K562 (cell line): ENCODE data around the gene PDIA5. TPM values are rescaled to one million over a fixed set of nuclear protein-coding genes. Genes with fewer than 3 reads are reported as not detected.

Experiments used
- ATAC-seq: fragments of 200-7000 bp; cut with Tn5 transposase; 3 replicates; pipeline ENCODE4 v1.9.1; 2020; ENCODE audit warnings: moderate library complexity
- BruUV-seq: library from RNA; stranded (reverse); fragments of 400-500 nt; replicated peaks from 2 replicates; lab custom pipeline; 2021; lab: Mats Ljungman, UMichigan
- CTCF ChIA-PET: fragments of 300-600 bp; formaldehyde crosslinking; extraction: SDS; loops from one replicate; lab custom pipeline; 2021; ENCODE audit warnings: low intra/inter-chr PET ratio; lab: Yijun Ruan, JAX
- POLR2A ChIA-PET: fragments of 300-600, 350-650 bp; sonication (Branson Sonifier 250); formaldehyde crosslinking; extraction: SDS; loops from one replicate; lab custom pipeline; 2021; ENCODE audit warnings: antibody characterized with exemption, inconsistent platforms; lab: Yijun Ruan, JAX
- DNase-seq, 4 experiments: peaks; one replicate each; pipeline versions ENCODE4 v3.0.0 to v3.0.0-alpha.2; 2011 to 2018; ENCODE audit warnings: low spot score in 3 of 4, mixed read lengths in 3 of 4; ENCODE audit errors: extremely low read depth in 1 of 4
- FAIRE-seq: peaks from 2 replicates; lab custom pipeline; 2011; peaks lifted over from hg19 to GRCh38; lab: Jason Lieb, UNC
- H2AFZ ChIP-seq: 2 replicates; pipeline ENCODE4 v1.6.0; 2011; ENCODE audit warnings: low read depth, low read length, control low read depth, inconsistent platforms
- H3K27ac ChIP-seq: fragments of 200-600 bp; 3 replicates; pipeline ENCODE4 v1.8.0; 2011; ENCODE audit warnings: low read depth, mild to moderate bottlenecking, control low read depth, inconsistent platforms, low read length, moderate library complexity, mixed read lengths; ENCODE audit errors: extremely low read depth
- H3K27me3 ChIP-seq, 2 experiments: fragments of 300-600 bp in 1 of 2; 2 replicates in 1 of 2; 3 replicates in 1 of 2; pipeline versions ENCODE4 v1.6.0 to v1.8.0; 2011; ENCODE audit warnings: inconsistent platforms in 2 of 2, low read length in 2 of 2, mild to moderate bottlenecking in 1 of 2, mixed read lengths in 1 of 2, moderate library complexity in 1 of 2; ENCODE audit not compliant: control insufficient read depth in 2 of 2, insufficient read depth in 2 of 2
- H3K36me3 ChIP-seq: fragments of 300-600 bp; 3 replicates; pipeline ENCODE4 v1.8.0; 2011; ENCODE audit warnings: mild to moderate bottlenecking, low read length, inconsistent platforms; ENCODE audit not compliant: control insufficient read depth, insufficient read depth
- H3K4me1 ChIP-seq, 2 experiments: fragments of 200-600 bp in 1 of 2; replicated peaks in 1 of 2; 2 replicates in 1 of 2; 3 replicates in 1 of 2; pipeline versions ENCODE4 v1.5.1 to v1.8.0; 2011; ENCODE audit warnings: inconsistent platforms in 2 of 2, low read length in 2 of 2, mild to moderate bottlenecking in 1 of 2, mixed read lengths in 1 of 2, moderate library complexity in 1 of 2; ENCODE audit not compliant: control insufficient read depth in 2 of 2, insufficient read depth in 2 of 2
- H3K4me2 ChIP-seq: 2 replicates; pipeline ENCODE4 v1.6.1; 2011; ENCODE audit warnings: low read length, control low read depth, inconsistent platforms, mixed read lengths; ENCODE audit not compliant: insufficient read depth
- H3K4me3 ChIP-seq: fragments of 200-600 bp; sonication (generic), shearing (Covaris generic); 2 replicates; pipeline ENCODE4 v1.5.1; 2016; ENCODE audit warnings: control low read depth, inconsistent platforms
- H3K79me2 ChIP-seq: fragments of 200-600 bp; 3 replicates; pipeline ENCODE4 v1.8.0; 2011; ENCODE audit warnings: low read length, inconsistent platforms; ENCODE audit not compliant: control insufficient read depth, insufficient read depth
- H3K9ac ChIP-seq, 2 experiments: 2 replicates each; pipeline versions ENCODE4 v1.6.0 to v1.6.1; 2011; ENCODE audit warnings: low read depth in 2 of 2, low read length in 2 of 2, control low read depth in 1 of 2, inconsistent platforms in 1 of 2, mild to moderate bottlenecking in 1 of 2, mixed read lengths in 1 of 2; ENCODE audit not compliant: insufficient read depth in 1 of 2
- H3K9me1 ChIP-seq: one replicate; pipeline ENCODE4 v1.6.0; 2011; ENCODE audit warnings: inconsistent platforms, mild to moderate bottlenecking, low read length, moderate library complexity; ENCODE audit not compliant: control insufficient read depth, insufficient read depth
- H3K9me3 ChIP-seq: replicated peaks from 2 replicates; pipeline ENCODE4 v1.5.1; 2011; ENCODE audit warnings: low read depth, low read length, inconsistent platforms; ENCODE audit not compliant: control insufficient read depth, insufficient read depth
- H4K20me1 ChIP-seq: replicated peaks from 2 replicates; pipeline ENCODE4 v1.6.1; 2011; ENCODE audit warnings: low read length, inconsistent platforms, mixed read lengths; ENCODE audit not compliant: control insufficient read depth, insufficient read depth
- BRD4 ChIP-seq: fragments of 200-600 bp; sonication (generic); IDR thresholded peaks from 2 replicates; pipeline ENCODE4 v1.6.1; 2017; ENCODE audit warnings: inconsistent platforms
- CBFA2T3 ChIP-seq: fragments of 450-650 bp; IDR thresholded peaks from 2 replicates; pipeline ENCODE4 v1.6.1; 2017
- ILF3 ChIP-seq: fragments of 450-650 bp; IDR thresholded peaks from 2 replicates; pipeline ENCODE4 v1.6.1; 2018; ENCODE audit warnings: antibody characterized with exemption, mild to moderate bottlenecking, moderate library complexity, borderline replicate concordance
- MCM2 ChIP-seq: fragments of 450-650 bp; IDR thresholded peaks from 2 replicates; pipeline ENCODE4 v1.6.1; 2017; ENCODE audit warnings: low read depth, mild to moderate bottlenecking
- RBM22 ChIP-seq: fragments of 200-400 bp; formaldehyde crosslinking; IDR thresholded peaks from 2 replicates; pipeline ENCODE4 v1.6.1; 2018; ENCODE audit warnings: low read length, low read depth; ENCODE audit not compliant: poor library complexity, severe bottlenecking
- ZFP36 ChIP-seq: fragments of 150-350 bp; IDR thresholded peaks from 2 replicates; pipeline ENCODE4 v1.6.1; 2018; ENCODE audit warnings: low read length, low read depth; ENCODE audit not compliant: partially characterized antibody
- ZNF57 ChIP-seq: fragments of 450-650 bp; formaldehyde crosslinking; IDR thresholded peaks from 2 replicates; pipeline ENCODE4 v1.4.0; 2020; ENCODE audit warnings: mild to moderate bottlenecking, moderate library complexity
- ZNF696 ChIP-seq: fragments of 250-450 bp; sonication (Bioruptor Pico); conservative IDR thresholded peaks from 2 replicates; pipeline ENCODE4 v1.4.0; 2020; ENCODE audit warnings: mild to moderate bottlenecking, moderate library complexity
- WGBS: fragments of 100-300 bp; shearing (Covaris generic); methylation state at CpG from one replicate; pipeline ENCODE4 v1.1.6; 2016; ENCODE audit warnings: low coverage, mixed read lengths; ENCODE audit not compliant: insufficient coverage; ENCODE audit errors: missing lambda C conversion rate; 5-methylcytosine and 5-hydroxymethylcytosine counted together
- in situ Hi-C: fragments of 300-500 bp; cut with MboI; formaldehyde crosslinking; loops from 4 replicates; pipeline ENCODE4 v1.15.0; 2018; ENCODE audit warnings: inconsistent platforms, mixed read lengths
- intact Hi-C: fragments of 100-400 bp; cut with micrococcal nuclease; formaldehyde crosslinking; loops from 2 replicates; pipeline ENCODE4 v1.14.2; 2022
- polyA plus RNA-seq, 8 experiments: library from polyadenylated mRNA; depleted of rRNA in 4 of 8; stranded (reverse) in 5 of 8; unstranded in 3 of 8; fragments of >200 nt; fragmentation: Nextera tagmentation in 2 of 8; fragmentation: Illumina TruSeq in 1 of 8; extraction: Ambion mirVana in 2 of 8; extraction: Trizol in 1 of 8; gene quantifications; 2 replicates each; pipeline versions ENCODE4 v1.2.1 to v1.2.3, GENCODE V29; 2011 to 2014; ENCODE audit warnings: inconsistent platforms in 1 of 8, missing spikeins in 1 of 8
- total RNA-seq, 7 experiments: library from RNA; depleted of rRNA in 6 of 7; stranded (reverse); fragments of >200 nt in 6 of 7; fragmentation: Illumina TruSeq in 2 of 7; extraction: Trizol in 2 of 7; gene quantifications; 2 replicates each; pipeline versions ENCODE4 v1.2.1 to v1.2.3, GENCODE V29; 2011 to 2021; ENCODE audit warnings: low replicate concordance in 1 of 7
- TF ChIP-seq, protein P1 (sequence below): sonication (generic); formaldehyde crosslinking; IDR thresholded peaks from 2 replicates; pipeline ENCODE4 v1.9.0; 2022; ENCODE audit warnings: mild to moderate bottlenecking, missing genetic modification reagents

Gene PDIA5
- total and polyA plus RNA-seq, 9 of the 15 experiments (the other 6 are each of a cell fraction or from before 2014, with no cell fraction given) = 3.4 to 31.8 (median 19.6) TPM

DNA sequence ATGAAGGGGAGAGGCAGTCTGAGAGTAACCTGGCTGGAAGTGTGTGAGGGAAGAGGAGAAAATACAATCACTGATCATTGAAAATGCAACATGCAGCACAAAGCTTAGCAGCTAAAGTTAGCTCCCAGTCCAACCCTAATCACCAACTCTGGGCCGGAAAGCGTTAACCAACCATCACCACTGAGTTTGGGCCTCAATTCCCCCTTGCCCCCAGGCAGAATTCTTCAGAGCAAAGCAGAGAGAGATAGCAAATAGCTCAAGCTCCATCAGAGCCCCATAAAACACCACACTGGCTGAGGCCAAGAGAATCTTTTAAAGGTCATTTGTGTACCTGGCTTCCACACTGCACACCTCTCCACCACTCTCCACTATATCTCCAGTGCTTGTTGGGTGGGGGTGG, 16.2 kb upstream of the PDIA5 start:
- POLR2A ChIA-PET = interaction anchor here (1.1 kb wide), 1 partner anchor 13 kb away, joined by 3 read pairs; no protein-coding TSS in a partner anchor
- CTCF ChIA-PET = no interaction called here
- Histone ChIP-seq H3K9me1 (no peaks in the 10 kb centered on the region), H3K27ac (no peak overlapping the region), H3K36me3 (no peaks in the 10 kb centered on the region), H3K4me2 (no peak overlapping the region), H3K4me1 (no peaks in the 10 kb centered on the region; a peak in 1 of 5 replicates), H3K79me2 (no peaks in the 10 kb centered on the region), H3K27me3 (peaks cover 0 to 14% of the 10 kb centered on the region in 2 experiments; a peak in 3 of 5 replicates), H3K9me3 (no peaks in the 10 kb centered on the region), H3K4me3 (no peak overlapping the region), H4K20me1 (no peaks in the 10 kb centered on the region), H3K9ac (no peak overlapping the region), H2AFZ (no peak overlapping the region)
- DNase-seq = no peak
- ATAC-seq = no peak
- TF ChIP-seq ZNF57 (CRISPR knock-in tag) (no peak), CBFA2T3 (no peak), ZFP36 (no peak), MCM2 (no peak), ZNF696 (CRISPR knock-in tag) (no peak), RBM22 (no peak), ILF3 (no peak), BRD4 (no peak)
- TF ChIP-seq, protein P1, sequence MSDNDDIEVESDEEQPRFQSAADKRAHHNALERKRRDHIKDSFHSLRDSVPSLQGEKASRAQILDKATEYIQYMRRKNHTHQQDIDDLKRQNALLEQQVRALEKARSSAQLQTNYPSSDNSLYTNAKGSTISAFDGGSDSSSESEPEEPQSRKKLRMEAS = no peak
- in situ Hi-C loops = no loop called here
- 0% methylated on average over 2 of the region's 2 CpGs for WGBS
- FAIRE-seq = no peak
- no TSS peak for BruUV-seq
- intact Hi-C loops = no loop called here
